GM10266 (cell line): ENCODE measurements around the gene SNX15.

Experiments
- DNase-seq: peaks from one replicate; pipeline ENCODE4 v3.0.0; 2012; ENCODE audit errors: extremely low spot score
- TF ChIP-seq, protein P1 (sequence below): IDR thresholded peaks from 2 replicates; pipeline ENCODE4 v1.5.1; 2012; ENCODE audit warnings: mild to moderate bottlenecking, low read depth; ENCODE audit not compliant: control insufficient read depth, insufficient read depth; ENCODE audit errors: missing control alignments

SNX15 gene

GRCh38 chr11:65047581-65048422 lies 20.6 kb downstream of the SNX15 start:
- no peak for DNase-seq
- TF ChIP-seq, protein P1, sequence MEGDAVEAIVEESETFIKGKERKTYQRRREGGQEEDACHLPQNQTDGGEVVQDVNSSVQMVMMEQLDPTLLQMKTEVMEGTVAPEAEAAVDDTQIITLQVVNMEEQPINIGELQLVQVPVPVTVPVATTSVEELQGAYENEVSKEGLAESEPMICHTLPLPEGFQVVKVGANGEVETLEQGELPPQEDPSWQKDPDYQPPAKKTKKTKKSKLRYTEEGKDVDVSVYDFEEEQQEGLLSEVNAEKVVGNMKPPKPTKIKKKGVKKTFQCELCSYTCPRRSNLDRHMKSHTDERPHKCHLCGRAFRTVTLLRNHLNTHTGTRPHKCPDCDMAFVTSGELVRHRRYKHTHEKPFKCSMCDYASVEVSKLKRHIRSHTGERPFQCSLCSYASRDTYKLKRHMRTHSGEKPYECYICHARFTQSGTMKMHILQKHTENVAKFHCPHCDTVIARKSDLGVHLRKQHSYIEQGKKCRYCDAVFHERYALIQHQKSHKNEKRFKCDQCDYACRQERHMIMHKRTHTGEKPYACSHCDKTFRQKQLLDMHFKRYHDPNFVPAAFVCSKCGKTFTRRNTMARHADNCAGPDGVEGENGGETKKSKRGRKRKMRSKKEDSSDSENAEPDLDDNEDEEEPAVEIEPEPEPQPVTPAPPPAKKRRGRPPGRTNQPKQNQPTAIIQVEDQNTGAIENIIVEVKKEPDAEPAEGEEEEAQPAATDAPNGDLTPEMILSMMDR, result no peak

DNA sequence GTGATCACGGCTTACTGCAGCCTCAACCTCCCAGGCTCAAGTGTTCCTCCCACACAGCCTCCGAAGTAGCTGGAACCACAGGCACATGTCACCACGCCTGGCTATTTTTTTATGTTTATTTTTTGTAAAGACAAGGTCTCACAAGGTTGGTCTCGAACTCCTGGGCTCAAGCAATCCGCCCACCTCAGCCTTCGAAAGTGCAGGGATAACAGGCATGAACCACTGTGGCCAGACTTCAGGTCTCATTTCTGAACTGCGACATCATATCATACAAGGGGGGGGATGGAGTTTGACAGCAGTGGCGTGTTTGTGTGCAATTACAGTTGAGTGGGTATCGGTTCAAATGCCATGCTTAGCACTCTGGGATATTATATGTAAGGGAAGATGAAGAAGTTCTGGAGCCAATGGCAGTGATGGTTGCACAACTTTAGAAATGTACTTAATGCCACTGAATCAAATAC lies 24.2 kb downstream of the SNX15 start:
- TF ChIP-seq, protein P1, result no peak
- DNase-seq, result no peak

DNA sequence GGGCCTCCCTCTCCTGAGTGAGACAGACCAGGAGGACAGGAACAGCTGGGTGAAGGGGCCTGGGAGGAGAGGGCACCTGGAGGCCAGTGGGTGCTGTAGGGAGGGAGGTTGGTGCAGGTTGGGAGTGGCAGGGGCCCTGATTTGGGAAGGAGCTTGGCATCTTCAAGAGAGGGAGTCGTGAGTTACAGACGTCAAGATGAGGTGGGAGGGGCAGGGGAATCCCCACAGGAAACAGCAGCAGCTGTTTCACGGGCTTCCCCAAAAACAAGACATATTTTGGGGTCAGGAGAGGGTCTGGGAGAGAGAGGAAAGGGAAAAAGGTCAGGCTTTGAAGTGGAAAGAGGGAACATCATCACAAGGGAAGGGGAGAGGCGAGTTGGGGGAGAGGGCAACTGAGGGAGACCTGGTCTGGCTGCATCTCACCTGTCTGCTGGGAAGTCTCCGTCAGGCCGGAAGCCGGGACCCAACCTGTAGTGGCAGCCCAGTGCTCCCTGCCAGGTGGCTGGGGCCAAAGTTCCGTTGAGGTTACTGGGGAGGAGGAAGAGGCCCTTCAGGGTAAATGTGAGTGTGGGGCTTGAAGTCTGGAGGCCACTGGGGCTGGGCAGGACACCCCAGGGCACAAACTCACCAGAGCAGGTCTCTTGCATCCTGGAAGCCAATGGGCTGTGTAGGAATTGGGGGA lies 26.7 kb downstream of the SNX15 start:
- no peak for DNase-seq
- TF ChIP-seq, protein P1, result no peak

GRCh38 chr11:65055538-65055937 lies 28.3 kb downstream of the SNX15 start:
- TF ChIP-seq, protein P1, result no peak
- DNase-seq, result no peak

DNA sequence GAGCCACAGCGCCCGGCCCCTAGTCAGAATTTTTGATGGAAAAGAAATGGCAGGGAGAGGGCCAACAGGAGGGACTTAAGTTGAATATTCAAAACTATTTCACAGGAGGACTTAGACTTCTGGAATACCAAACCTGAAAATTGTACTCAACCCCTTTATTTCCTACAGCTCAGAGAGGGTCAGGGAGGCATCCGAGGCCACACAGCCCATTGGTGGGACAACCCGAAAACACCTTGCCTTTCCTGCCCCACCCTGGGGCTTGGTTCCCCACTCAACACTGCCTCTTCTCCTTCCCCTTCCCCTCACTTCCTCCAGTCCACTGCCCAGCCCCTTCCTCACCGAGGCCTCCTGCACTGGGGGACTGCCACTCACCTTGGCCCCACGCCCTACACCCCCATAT lies 29.8 kb downstream of the SNX15 start:
- TF ChIP-seq, protein P1, result no peak
- no peak for DNase-seq

GRCh38 chr11:65057526-65057925 lies 30.3 kb downstream of the SNX15 start:
- DNase-seq, result no peak
- TF ChIP-seq, protein P1, result no peak

GRCh38 chr11:65058012-65058411 lies 30.8 kb downstream of the SNX15 start:
- DNase-seq, result no peak
- TF ChIP-seq, protein P1, result no peak
